HEK293 (cell line): ENCODE data around the gene STATH.

Experiments
- CTCF ChIA-PET: fragments of 350-600 bp; formaldehyde crosslinking; extraction: SDS; loops from one replicate; lab custom pipeline; 2021; ENCODE audit warnings: antibody characterized with exemption; lab: Yijun Ruan, JAX
- POLR2A ChIA-PET: fragments of 300-600 bp; formaldehyde crosslinking; extraction: SDS; loops from one replicate; lab custom pipeline; 2020; ENCODE audit warnings: antibody characterized with exemption, inconsistent platforms; lab: Yijun Ruan, JAX
- H3K27ac ChIP-seq: fragments of 200-500 bp; sonication (Bioruptor generic); 2 replicates; pipeline ENCODE4 v1.5.1; 2014; ENCODE audit warnings: low read depth, low read length, control low read depth, inconsistent platforms; ENCODE audit errors: extremely low read depth
- H3K36me3 ChIP-seq, 2 experiments: fragments of 200-500 bp in 1 of 2; sonication (Bioruptor generic) in 1 of 2; 1 replicate in 1 of 2; 2 replicates in 1 of 2; pipeline ENCODE4 v1.5.1; 2014 to 2017; ENCODE audit warnings: inconsistent platforms in 2 of 2, low read length in 2 of 2; ENCODE audit not compliant: control insufficient read depth in 2 of 2, insufficient read depth in 1 of 2
- H3K4me1 ChIP-seq: fragments of 200-500 bp; sonication (Bioruptor generic); 2 replicates; pipeline ENCODE4 v1.5.1; 2014; ENCODE audit warnings: mild to moderate bottlenecking, low read length, inconsistent platforms; ENCODE audit not compliant: control insufficient read depth, insufficient read depth
- H3K4me3 ChIP-seq: 2 replicates; pipeline ENCODE4 v1.5.1; 2011; ENCODE audit warnings: low read depth, mild to moderate bottlenecking, control low read depth, low read length, moderate library complexity
- H3K9me3 ChIP-seq: fragments of 200-500 bp; sonication (Bioruptor generic); 2 replicates; pipeline ENCODE4 v1.5.1; 2014; ENCODE audit warnings: low read depth, low read length, inconsistent platforms; ENCODE audit not compliant: control insufficient read depth, insufficient read depth
- BCL11B ChIP-seq: fragments of 450-650 bp; formaldehyde crosslinking; IDR thresholded peaks from 2 replicates; pipeline ENCODE4 v1.5.1; 2016; ENCODE audit warnings: low read depth, missing biosample characterization, missing genetic modification characterization
- ELK4 ChIP-seq: IDR thresholded peaks from 2 replicates; pipeline ENCODE4 v1.6.1; 2011; ENCODE audit warnings: mild to moderate bottlenecking, low read depth, low read length, borderline replicate concordance
- KLF7 ChIP-seq: fragments of 450-650 bp; formaldehyde crosslinking; IDR thresholded peaks from 2 replicates; pipeline ENCODE4 v1.5.1; 2016; ENCODE audit warnings: missing biosample characterization, missing genetic modification characterization, borderline replicate concordance
- MYNN ChIP-seq: fragments of 450-650 bp; formaldehyde crosslinking; IDR thresholded peaks from 2 replicates; pipeline ENCODE4 v1.5.1; 2016; ENCODE audit warnings: missing biosample characterization, missing genetic modification characterization, borderline replicate concordance
- PATZ1 ChIP-seq: fragments of 450-650 bp; formaldehyde crosslinking; IDR thresholded peaks from 2 replicates; pipeline ENCODE4 v1.5.1; 2016; ENCODE audit warnings: missing biosample characterization, missing genetic modification characterization
- SP3 ChIP-seq: fragments of 450-650 bp; formaldehyde crosslinking; IDR thresholded peaks from 2 replicates; pipeline ENCODE4 v1.5.1; 2016; ENCODE audit warnings: missing biosample characterization, missing genetic modification characterization
- ZBTB44 ChIP-seq: fragments of 450-650 bp; IDR thresholded peaks from 2 replicates; pipeline ENCODE4 v1.5.1; 2018; ENCODE audit warnings: missing biosample characterization, mild to moderate bottlenecking, missing genetic modification characterization
- ZBTB6 ChIP-seq: fragments of 450-650 bp; formaldehyde crosslinking; IDR thresholded peaks from 2 replicates; pipeline ENCODE4 v1.5.1; 2017; ENCODE audit warnings: missing biosample characterization, missing genetic modification characterization
- ZNF146 ChIP-seq: fragments of 450-650 bp; formaldehyde crosslinking; IDR thresholded peaks from 2 replicates; pipeline ENCODE4 v1.5.1; 2016; ENCODE audit warnings: missing biosample characterization, missing genetic modification characterization
- ZNF184 ChIP-seq: fragments of 450-650 bp; IDR thresholded peaks from 2 replicates; pipeline ENCODE4 v1.5.1; 2018; ENCODE audit warnings: missing biosample characterization, mild to moderate bottlenecking, missing genetic modification characterization
- ZNF24 ChIP-seq: fragments of 450-650 bp; formaldehyde crosslinking; IDR thresholded peaks from 2 replicates; pipeline ENCODE4 v1.5.1; 2016; ENCODE audit warnings: missing biosample characterization, missing genetic modification characterization
- ZNF354C ChIP-seq: fragments of 450-650 bp; formaldehyde crosslinking; IDR thresholded peaks from 2 replicates; pipeline ENCODE4 v1.5.1; 2016; ENCODE audit warnings: missing biosample characterization, missing genetic modification characterization, low read depth, borderline replicate concordance
- ZNF37A ChIP-seq: fragments of 450-650 bp; IDR thresholded peaks from 2 replicates; pipeline ENCODE4 v1.5.1; 2018; ENCODE audit warnings: missing biosample characterization, missing genetic modification characterization
- ZNF473 ChIP-seq: fragments of 450-650 bp; formaldehyde crosslinking; IDR thresholded peaks from 2 replicates; pipeline ENCODE4 v1.5.1; 2017; ENCODE audit warnings: missing biosample characterization, missing genetic modification characterization
- ZNF529 ChIP-seq: fragments of 450-650 bp; formaldehyde crosslinking; IDR thresholded peaks from 2 replicates; pipeline ENCODE4 v1.5.1; 2017; ENCODE audit warnings: missing genetic modification characterization, missing biosample characterization; ENCODE audit not compliant: insufficient replicate concordance
- ZNF530 ChIP-seq: fragments of 450-650 bp; formaldehyde crosslinking; IDR thresholded peaks from 2 replicates; pipeline ENCODE4 v1.5.1; 2016; ENCODE audit warnings: low read depth, missing biosample characterization, missing genetic modification characterization
- ZNF596 ChIP-seq: fragments of 450-650 bp; IDR thresholded peaks from 2 replicates; pipeline ENCODE4 v1.5.0; 2018; ENCODE audit warnings: missing biosample characterization, mild to moderate bottlenecking, missing genetic modification characterization, moderate library complexity
- ZNF776 ChIP-seq: fragments of 450-650 bp; formaldehyde crosslinking; IDR thresholded peaks from 2 replicates; pipeline ENCODE4 v1.5.0; 2017; ENCODE audit warnings: missing biosample characterization, missing genetic modification characterization, borderline replicate concordance
- ZSCAN30 ChIP-seq: fragments of 450-650 bp; IDR thresholded peaks from 2 replicates; pipeline ENCODE4 v1.5.1; 2018; ENCODE audit warnings: missing biosample characterization, mild to moderate bottlenecking, missing genetic modification characterization, moderate library complexity

STATH gene

GRCh38 chr4:69999420-69999819, 3.7 kb downstream of the STATH start:
- Histone ChIP-seq H3K4me1 (no peaks in the 10 kb centered on the region), H3K4me3 (no peak overlapping the region)
- TF ChIP-seq ZSCAN30 (tag by site-specific recombination) (no peak), ZNF529 (tag by site-specific recombination) (no peak), MYNN (tag by site-specific recombination) (no peak), ZNF37A (tag by site-specific recombination) (no peak), ELK4 (no peak), ZBTB44 (tag by site-specific recombination) (no peak), ZBTB6 (tag by site-specific recombination) (no peak), ZNF596 (tag by site-specific recombination) (no peak), ZNF146 (tag by site-specific recombination) (no peak), ZNF24 (tag by site-specific recombination) (no peak), ZNF776 (no peak), KLF7 (tag by site-specific recombination) (no peak), ZNF354C (tag by site-specific recombination) (no peak), SP3 (no peak), ZNF473 (tag by site-specific recombination) (no peak), PATZ1 (tag by site-specific recombination) (no peak), ZNF530 (tag by site-specific recombination) (no peak), ZNF184 (tag by site-specific recombination) (no peak)
- TF ChIP-seq, all 188 proteins: peak for 0
- no peak overlapping the region for H3K27ac ChIP-seq
- H3K36me3 ChIP-seq = no peaks in the 10 kb centered on the region
- POLR2A ChIA-PET = no interaction called here
- no peaks in the 10 kb centered on the region for H3K9me3 ChIP-seq
- CTCF ChIA-PET = no interaction called here

- H3K4me3 ChIP-seq = no peak overlapping the region
- POLR2A ChIA-PET = no interaction called here
- no peaks in the 10 kb centered on the region for H3K4me1 ChIP-seq
- no peak for TF ChIP-seq BCL11B
- no peak overlapping the region for H3K27ac ChIP-seq
- no peaks in the 10 kb centered on the region for H3K36me3 ChIP-seq
- CTCF ChIA-PET = interaction anchor here (0.6 kb wide), 1 partner anchor 190 kb away, joined by 3 read pairs; no protein-coding TSS in a partner anchor
- H3K9me3 ChIP-seq = no peaks in the 10 kb centered on the region
Observed at GRCh38 chr4:70000711-70001110, 4.9 kb downstream of the STATH start.
